Ovary (tissue), 3 donors: ENCODE results near the gene MBD5.

Experiments
- EP300 ChIP-seq: sonication (generic); formaldehyde crosslinking; IDR thresholded peaks from one replicate; pipeline ENCODE4 v1.6.1; 2017; ENCODE audit warnings: antibody characterized with exemption
- POLR2A ChIP-seq: fragments of 450-650 bp; IDR thresholded peaks from one replicate; pipeline ENCODE4 v1.6.1; 2017; ENCODE audit warnings: antibody characterized with exemption, mild to moderate bottlenecking, moderate library complexity
- TF ChIP-seq, protein P1 (sequence below), 3 donors: fragments of 450-650 bp in 2 of 3; fragments of 200-600 bp in 1 of 3; IDR thresholded peaks; one replicate each; pipeline versions ENCODE4 v1.5.1 to v1.8.0; 2016 to 2022; ENCODE audit warnings: antibody characterized with exemption in 3 of 3, mild to moderate bottlenecking in 1 of 3
- donor health status: DM: no; HTN: no; CAD: no.

GRCh38 chr2:148052687-148053086 is 31.8 kb downstream of the MBD5 start:
- TF ChIP-seq, protein P1, sequence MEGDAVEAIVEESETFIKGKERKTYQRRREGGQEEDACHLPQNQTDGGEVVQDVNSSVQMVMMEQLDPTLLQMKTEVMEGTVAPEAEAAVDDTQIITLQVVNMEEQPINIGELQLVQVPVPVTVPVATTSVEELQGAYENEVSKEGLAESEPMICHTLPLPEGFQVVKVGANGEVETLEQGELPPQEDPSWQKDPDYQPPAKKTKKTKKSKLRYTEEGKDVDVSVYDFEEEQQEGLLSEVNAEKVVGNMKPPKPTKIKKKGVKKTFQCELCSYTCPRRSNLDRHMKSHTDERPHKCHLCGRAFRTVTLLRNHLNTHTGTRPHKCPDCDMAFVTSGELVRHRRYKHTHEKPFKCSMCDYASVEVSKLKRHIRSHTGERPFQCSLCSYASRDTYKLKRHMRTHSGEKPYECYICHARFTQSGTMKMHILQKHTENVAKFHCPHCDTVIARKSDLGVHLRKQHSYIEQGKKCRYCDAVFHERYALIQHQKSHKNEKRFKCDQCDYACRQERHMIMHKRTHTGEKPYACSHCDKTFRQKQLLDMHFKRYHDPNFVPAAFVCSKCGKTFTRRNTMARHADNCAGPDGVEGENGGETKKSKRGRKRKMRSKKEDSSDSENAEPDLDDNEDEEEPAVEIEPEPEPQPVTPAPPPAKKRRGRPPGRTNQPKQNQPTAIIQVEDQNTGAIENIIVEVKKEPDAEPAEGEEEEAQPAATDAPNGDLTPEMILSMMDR (IDR thresholded peaks at IDR 0.05): no peak
- TF ChIP-seq EP300 (no peak), POLR2A (no peak)
